HG02885 (cell line): ENCODE results near the gene PPP1R17.

Experiments
- ATAC-seq: cut with Tn5 transposase; IDR thresholded peaks from one replicate; pipeline ENCODE4 v1.9.1; 2021; ENCODE audit warnings: mild to moderate bottlenecking; ENCODE audit not compliant: unreplicated experiment, poor library complexity

The PPP1R17 gene

DNA sequence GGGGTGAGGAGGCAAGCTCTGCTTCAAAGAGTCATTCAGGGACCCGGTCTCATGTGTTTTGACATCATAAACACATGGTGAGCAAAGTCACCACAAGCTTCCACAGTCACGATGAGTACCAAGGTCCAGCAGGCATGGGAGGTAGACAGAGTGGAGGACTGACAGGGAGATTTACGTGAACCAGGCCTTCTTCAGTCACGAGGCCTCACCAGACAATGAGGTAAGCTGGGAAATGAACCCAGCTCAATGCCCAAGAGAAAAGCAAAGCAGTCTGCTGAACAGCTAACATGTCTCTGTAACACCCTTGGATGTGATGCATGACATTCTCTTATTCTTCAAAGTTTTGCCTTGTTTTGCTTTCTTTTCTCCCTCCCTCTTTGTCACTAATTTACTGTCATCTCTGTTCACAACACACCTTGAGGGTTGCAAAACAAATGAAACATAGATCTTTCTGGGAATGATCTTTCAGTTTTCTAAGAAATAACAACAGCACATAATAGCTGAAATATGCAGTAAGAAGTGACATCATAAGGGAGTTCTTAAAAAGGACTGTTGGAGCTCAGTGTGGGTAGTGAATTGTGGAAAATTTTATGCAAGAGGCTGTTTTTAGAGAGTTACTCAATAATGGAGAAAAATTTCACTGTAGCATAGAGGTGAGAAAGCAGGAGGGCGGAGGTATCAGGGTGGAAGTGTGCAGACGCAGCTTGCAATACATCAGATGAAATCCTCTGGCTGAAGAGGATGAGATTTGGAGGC, 9.0 kb downstream of the PPP1R17 start:
- no peak for ATAC-seq

DNA sequence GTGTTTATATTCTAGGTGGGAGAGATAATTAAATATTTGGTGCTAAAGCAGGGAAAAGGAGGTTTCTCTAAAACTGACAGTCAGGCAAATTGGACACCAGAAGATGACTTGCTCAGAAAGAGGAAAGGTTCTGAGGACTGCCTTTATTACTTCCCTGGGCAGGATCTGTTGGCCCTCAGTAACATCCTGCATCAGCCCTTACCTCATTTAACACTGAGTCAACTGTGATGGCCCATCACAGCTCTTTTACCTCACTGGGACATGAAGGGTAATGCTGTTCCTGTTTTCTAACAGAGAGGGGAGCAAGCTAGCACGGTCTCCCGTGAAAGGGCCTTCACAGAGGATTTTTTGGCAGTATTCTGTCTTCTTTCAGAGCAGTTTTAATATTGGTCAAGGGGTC, 12.0 kb downstream of the PPP1R17 start:
- no peak for ATAC-seq

DNA sequence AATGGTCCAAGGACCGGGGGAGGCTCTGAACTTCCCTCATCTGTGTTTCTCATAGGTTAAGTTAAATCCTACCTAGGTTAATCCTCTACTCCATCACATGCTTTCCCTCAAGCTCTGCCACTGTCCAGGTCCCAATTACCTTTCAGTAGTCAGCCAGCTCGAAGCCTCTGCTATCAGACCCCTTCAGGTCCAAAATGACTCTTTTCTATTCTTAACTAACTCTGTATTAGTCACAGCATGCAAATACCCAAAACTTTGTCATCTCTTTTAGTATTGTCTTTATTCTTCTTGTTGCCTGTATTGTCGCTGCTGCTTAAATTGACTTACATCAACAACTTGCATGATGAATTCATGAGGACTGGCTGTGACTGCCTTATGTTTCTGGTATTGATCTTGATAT, 15.3 kb downstream of the PPP1R17 start:
- no peak for ATAC-seq

DNA sequence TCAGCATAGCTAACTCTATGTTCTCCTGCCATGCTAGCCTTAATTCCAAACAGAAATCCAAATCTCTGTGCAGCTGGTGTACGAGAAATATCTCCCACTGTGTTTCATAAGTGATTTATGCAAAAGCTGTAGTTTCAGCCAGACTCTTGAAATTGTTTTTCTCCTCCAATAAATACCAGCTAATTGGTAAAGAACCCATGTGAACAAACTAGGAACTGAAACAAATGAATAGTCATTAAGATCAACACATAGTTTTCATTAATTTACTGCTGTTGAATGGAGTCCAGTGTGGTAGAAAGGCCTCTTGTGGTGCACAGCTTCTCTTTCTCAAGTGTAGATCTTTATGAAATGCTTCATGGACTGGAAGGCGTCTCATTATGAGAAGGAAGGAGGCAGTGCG, 18.4 kb downstream of the PPP1R17 start:
- no peak for ATAC-seq

DNA sequence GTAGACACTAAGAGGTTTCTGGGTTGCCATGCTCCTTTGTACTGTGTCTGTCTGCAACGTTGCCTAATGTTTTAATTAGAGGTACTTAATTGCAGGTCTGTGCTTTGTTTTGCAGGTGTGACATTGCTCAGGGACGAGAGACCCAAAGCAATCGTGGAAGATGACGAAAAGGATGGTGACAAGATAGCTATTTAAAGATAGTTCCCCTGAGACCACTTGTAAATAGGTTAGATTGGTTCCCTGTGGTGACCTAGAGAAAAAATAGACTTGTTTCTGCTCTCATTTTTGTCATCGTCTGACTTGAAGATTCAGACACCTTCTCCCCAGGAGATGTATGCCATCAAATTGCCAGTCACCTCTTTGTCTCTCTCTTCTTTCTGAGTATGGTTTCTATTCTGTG, 20.1 kb downstream of the PPP1R17 start:
- ATAC-seq = no peak

DNA sequence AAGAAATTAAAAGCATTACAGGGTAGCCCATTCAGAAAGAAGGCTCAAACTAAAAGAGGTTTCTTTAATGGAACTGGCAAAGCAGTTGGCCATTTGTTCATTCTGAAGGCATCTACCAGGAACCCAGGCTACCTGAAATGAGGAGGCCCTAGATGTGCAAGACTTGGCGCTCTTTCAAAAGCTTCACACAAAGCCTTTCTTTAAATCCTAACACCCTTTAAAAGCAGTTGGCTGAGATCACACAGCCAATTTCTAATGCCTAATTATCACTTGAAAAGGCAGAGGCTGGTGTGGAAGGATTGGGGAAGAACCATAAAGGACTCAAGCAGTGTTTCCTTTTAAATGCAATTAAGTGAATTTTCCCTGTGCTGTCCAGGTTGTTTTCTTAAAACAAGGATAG, 23.2 kb downstream of the PPP1R17 start:
- ATAC-seq = no peak

DNA sequence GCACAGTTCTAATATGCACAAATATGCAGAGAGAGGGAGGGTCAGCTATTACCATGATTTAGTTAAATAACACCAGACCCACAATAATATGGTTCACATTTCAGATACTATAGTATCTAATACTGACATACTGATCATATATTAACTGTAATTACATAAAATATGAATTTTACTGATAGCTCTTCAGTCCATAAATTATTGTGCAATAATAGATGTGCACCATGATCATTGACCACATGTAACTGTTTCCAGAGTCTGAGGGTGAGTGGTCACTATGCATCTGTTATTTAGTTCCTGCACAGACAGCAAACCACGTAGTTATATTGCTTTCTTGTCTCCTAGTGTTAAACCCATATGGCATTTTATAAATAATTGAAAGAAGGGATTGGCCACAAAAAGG, 29.3 kb downstream of the PPP1R17 start:
- no peak for ATAC-seq

DNA sequence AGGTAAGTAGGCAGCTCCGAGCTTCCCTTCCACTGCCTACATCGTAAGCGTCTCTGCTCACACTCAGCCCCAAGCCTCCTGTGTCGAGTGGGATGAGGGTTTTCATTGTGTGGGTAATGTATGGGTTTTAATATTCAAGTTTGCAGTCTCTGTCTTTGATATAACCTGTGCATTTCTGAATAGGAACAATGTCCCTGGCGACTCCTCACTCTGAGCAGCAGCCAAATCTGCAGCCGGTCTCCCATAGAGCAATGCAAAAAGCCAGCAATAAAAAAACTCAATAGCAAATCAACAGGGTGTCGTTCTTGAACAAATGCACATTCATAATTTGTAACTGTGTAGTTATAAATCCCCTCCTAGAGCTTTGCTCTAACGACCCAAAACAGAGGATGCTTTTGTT, 33.4 kb downstream of the PPP1R17 start:
- no peak for ATAC-seq

DNA sequence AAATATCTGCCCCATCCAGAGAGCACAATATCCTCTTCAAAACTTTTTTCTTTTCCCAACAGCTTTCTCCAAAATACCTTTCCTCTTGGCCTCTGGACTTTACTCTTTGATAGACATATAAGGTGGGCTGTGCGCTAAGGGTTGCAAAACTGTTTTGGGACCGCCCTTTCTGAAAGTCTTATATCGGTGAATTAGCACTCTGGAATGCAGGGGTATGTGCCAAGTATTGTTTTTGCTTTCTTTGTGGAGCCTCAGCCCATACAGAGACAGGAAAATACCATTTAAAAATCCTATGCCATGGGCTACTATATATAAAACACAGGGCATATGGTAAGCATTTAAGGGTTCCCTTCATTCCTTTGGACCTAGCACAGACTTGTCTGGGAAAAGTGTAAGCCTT, 37.7 kb downstream of the PPP1R17 start:
- ATAC-seq = no peak

DNA sequence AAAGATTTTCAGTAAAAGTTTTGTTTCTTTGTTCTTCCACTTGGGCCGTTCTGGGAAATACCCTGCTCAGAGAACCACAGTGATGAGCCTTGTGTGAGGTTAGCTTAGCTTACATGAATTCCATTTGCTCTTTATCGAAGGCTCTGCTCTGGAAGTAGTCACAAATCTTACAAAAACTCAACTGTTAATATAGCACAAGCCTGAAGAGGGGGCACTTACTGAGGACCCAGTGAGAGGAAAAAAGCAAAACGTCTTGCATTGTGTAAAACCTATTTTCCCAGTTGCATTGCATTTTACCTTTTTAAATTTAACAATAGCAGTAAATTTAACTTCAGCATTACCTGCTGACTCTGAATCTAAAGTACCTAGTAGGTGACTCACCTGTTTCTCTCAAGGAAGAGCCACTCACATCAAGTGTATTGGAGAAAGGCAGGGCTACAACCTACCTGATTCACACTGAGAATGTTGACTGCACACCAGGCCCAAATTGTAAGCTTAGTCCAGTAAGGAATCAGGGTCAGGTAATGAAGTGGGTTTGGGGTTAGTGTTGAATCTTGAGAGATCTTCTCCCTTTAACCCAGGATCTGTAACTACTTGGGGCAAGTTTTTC, 42.3 kb downstream of the PPP1R17 start:
- no peak for ATAC-seq

DNA sequence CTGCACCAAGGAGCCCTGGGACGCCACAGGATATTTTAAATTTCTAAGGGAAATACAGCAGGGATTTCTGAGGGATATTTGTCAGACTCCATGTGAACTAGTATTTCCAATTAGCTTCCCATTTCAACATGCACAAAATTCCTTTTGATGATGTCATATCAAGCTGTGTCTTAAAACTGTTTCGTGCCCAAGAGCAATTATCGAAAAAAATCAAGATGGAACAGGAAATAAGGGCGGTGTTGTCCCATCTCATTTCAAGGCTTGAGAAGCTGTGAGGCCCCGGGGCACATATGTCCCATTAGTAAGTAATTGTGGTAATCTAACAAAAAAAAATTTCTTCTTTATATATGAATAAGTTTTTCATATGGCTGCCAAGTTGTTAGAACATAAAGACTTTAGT, 47.4 kb downstream of the PPP1R17 start:
- ATAC-seq = no peak

DNA sequence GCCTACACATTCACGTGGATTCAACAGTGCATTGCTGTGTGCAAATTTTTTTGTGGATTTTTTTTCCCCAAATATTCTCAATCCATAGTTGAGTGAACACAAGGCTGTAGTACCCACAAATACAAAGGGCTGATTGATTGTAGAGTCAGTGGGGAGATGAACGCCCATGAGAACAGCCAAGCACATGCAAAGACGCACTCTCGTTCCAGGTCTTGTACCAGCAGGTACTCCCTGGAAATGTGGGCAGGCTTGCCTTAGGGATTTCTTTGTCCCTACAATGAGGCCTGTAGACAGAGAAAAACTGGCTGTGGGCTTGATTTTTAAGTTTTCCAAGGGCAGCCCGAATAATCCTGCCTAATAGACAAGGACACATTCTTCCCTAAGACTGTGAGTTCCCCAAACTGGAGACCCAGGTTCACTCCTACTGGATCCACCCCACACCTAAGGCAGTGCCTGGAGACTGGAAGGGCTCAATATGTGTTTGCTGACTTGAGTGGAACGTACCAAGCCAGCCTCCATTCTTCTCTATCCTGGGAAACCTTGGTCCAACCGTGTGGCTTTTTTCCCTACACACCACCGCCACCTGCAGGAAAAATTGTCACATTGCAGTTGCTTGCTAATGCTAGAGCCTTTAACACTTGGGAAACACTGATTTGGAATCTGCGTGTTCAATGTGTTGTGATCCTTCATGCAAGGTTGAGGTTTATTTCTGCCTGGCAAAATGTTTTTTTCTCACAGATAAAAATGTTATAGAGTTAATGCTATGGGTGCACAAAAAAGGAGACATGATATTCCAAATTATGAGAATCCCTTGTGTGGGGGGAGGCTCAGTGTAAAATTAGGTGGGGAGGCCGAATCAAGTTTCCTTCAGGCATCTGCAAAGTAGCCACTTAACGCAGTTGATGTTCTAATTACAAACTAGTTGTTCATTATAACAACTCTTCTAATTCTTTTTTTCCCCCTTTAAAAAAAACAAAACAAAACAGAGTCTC, 49.3 kb downstream of the PPP1R17 start:
- ATAC-seq = peak; percentile 66

DNA sequence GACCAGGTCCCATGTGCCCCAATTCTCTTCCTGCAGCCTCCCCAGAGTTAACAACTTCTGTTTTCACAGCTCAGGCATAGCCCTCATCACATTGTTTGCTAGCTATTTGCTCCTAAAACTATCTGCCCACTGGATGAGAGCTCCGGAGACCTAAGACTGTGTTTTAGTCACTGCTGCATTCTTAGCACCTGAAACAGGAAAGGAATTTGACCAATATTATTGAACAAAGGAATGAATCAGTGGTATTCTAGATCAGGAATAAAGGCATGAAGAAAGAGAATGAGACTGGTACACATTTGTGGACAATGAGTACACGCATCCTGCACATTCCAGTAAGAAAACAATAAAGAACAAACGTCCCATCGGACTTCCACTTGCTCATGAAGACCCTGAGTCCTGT, 54.8 kb downstream of the PPP1R17 start:
- ATAC-seq = no peak

DNA sequence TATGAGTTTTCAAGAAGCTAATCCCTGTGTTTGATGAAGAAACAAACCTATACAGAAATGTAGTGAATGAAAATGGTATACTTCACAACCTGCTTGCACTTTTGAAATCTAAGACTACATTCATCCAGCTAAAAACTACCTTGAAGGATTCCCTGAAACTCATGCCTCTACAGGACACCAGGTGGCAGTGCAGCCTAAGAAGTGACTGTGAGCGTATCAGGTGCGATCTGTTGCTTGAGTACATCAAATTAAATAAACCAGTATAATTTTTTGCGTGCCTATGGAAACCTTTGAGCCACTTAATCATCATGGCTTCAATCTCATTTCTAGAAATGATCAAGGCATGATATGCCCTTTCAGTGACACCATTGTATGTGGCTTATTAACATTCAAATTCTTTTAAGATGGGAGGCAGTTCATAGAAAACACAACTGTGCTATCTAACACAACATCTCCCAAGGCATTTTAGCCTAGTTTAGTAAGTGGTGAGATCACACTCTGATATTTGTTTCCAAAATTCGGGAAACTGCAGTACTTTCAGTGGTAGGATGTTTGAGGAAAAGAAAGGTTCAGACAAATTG, 57.4 kb downstream of the PPP1R17 start:
- peak; percentile 89 for ATAC-seq

DNA sequence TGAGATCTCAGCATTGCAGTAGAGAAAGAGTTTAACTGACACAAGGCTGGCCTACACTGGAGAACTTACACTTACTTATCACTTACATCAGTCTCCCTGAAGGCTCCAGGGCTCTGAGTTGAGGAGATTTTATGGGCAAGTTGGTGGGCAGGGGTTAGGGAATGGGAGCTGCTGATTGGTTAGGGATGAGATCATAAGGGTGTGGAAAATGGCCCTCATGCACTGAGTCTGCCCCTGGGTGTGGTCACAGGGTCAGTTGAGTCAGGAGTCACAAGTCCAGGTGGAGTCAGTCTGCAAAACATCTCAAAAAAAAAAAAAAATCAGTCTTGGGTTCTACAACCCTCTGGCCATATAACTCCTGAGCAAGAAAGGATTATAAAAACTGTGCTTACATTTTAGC, 60.5 kb downstream of the PPP1R17 start:
- ATAC-seq = no peak

DNA sequence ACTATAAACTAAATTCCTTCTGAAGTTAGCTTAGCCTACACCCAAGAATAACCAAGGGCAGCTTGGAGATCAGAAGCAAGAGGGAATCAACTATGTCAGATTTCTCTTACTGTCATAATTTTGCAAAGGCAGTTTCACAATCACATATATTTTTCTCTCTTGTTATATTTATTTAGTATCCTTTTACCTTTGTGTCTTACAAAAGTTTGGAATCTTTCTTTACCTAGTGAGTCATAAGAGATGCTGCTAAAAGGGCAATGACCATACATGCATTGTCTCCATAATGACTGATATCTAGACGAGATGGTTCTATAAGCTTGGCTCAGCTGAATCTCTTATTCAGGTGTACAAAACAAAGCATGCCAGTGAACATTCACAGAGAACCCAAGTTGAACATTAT, 61.1 kb downstream of the PPP1R17 start:
- ATAC-seq = no peak

DNA sequence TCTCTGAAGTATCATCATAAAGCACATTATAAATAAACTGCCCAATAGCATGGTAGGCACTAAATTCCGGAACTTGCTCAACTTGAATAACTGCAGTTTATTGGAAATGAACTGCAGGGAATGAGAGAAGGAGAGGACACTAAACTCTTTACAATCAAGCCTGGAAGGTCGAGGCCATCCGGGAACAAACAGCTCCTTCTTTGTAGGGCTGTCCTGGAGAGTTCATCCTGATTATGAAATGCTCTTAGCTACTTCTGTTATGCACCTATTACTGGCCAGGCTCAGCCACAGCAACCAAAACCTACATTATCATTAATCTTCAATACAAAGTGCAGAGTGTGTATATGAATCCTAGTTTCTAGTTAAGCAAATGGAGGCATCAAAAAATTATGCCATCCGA, 64.7 kb downstream of the PPP1R17 start:
- no peak for ATAC-seq
